D721Med (cell line): Measurements from ENCODE around the gene RHBDL3.

Source experiments
- DNase-seq: peaks from one replicate; pipeline ENCODE4 v3.0.0; 2011; ENCODE audit warnings: low spot score; ENCODE audit not compliant: insufficient read length
- FAIRE-seq: peaks from 2 replicates; lab custom pipeline; 2011; peaks lifted over from hg19 to GRCh38; lab: Jason Lieb, UNC
- CTCF ChIP-seq: IDR thresholded peaks from 2 replicates; pipeline ENCODE4 v1.5.1; 2012; ENCODE audit warnings: mild to moderate bottlenecking, control low read depth; ENCODE audit not compliant: insufficient read depth; ENCODE audit errors: missing control alignments

RHBDL3 gene

GRCh38 chr17:32279891-32280716 is 14.5 kb downstream of the RHBDL3 start:
- no peak for FAIRE-seq
- peak; percentile 55 for DNase-seq
- no peak for TF ChIP-seq CTCF

- TF ChIP-seq CTCF = no peak
- DNase-seq = peak; percentile 20
Observed at GRCh38 chr17:32281011-32281451, 15.4 kb downstream of the RHBDL3 start.

GRCh38 chr17:32283745-32284201 is 18.1 kb downstream of the RHBDL3 start:
- DNase-seq (no peak), FAIRE-seq (no peak)
- TF ChIP-seq CTCF = no peak

More at GRCh38 chr17:32281011-32281451, 15.4 kb downstream of the RHBDL3 start:
- FAIRE-seq = no peak

GRCh38 chr17:32285306-32285705 is 19.7 kb downstream of the RHBDL3 start:
- DNase-seq (no peak), FAIRE-seq (no peak)
- TF ChIP-seq CTCF = no peak

- TF ChIP-seq CTCF = no peak
- DNase-seq (no peak), FAIRE-seq (no peak)
Observed at GRCh38 chr17:32285746-32286517, 20.3 kb downstream of the RHBDL3 start.

- FAIRE-seq (no peak), DNase-seq (no peak)
- no peak for TF ChIP-seq CTCF
Observed at GRCh38 chr17:32286518-32286900, 20.9 kb downstream of the RHBDL3 start.
